Endodermal cell (in vitro differentiated cells): ENCODE data around the gene ZPR1. TPM values are rescaled to one million over a fixed set of nuclear protein-coding genes. Genes with fewer than 3 reads are reported as not detected.
A peak's percentile ranks its signal among the peaks of the same experiment; 100 is the strongest.

Experiments used
- DNase-seq: peaks from one replicate; pipeline ENCODE4 v3.0.0-alpha.2; 2017
- H3K27ac ChIP-seq: 2 replicates; pipeline ENCODE4 v1.5.1; 2013; ENCODE audit warnings: mild to moderate bottlenecking, low read depth, low read length, moderate library complexity
- H3K27me3 ChIP-seq: 2 replicates; pipeline ENCODE4 v1.6.1; 2013; ENCODE audit warnings: mild to moderate bottlenecking, low read length, moderate library complexity; ENCODE audit not compliant: insufficient read depth, control insufficient read depth, poor library complexity, severe bottlenecking
- H3K36me3 ChIP-seq: 2 replicates; pipeline ENCODE4 v1.7.0; 2013; ENCODE audit warnings: mild to moderate bottlenecking, low read length, moderate library complexity; ENCODE audit not compliant: control insufficient read depth, insufficient read depth
- H3K4me1 ChIP-seq: one replicate; pipeline ENCODE4 v1.7.0; 2013; ENCODE audit warnings: low read length; ENCODE audit not compliant: control insufficient read depth, insufficient read depth
- H3K4me3 ChIP-seq: 2 replicates; pipeline ENCODE4 v1.5.1; 2013; ENCODE audit warnings: mild to moderate bottlenecking, low read length, moderate library complexity
- H3K9ac ChIP-seq: 2 replicates; pipeline ENCODE4 v1.6.1; 2013; ENCODE audit warnings: mild to moderate bottlenecking, low read length, moderate library complexity; ENCODE audit not compliant: poor library complexity, severe bottlenecking; ENCODE audit errors: extremely low read depth
- H3K9me3 ChIP-seq: 2 replicates; pipeline ENCODE4 v1.6.1; 2013; ENCODE audit warnings: mild to moderate bottlenecking, low read length, moderate library complexity; ENCODE audit not compliant: control insufficient read depth
- H3K27ac Mint-ChIP-seq: 2 replicates; pipeline ENCODE4 v1.8.0; 2020; ENCODE audit warnings: mixed read lengths
- H3K27me3 Mint-ChIP-seq: 2 replicates; pipeline ENCODE4 v1.8.0; 2021; ENCODE audit warnings: mild to moderate bottlenecking, mixed read lengths; ENCODE audit not compliant: insufficient read depth
- H3K36me3 Mint-ChIP-seq: 2 replicates; pipeline ENCODE4 v1.8.0; 2020; ENCODE audit warnings: low read depth, mixed read lengths
- H3K4me1 Mint-ChIP-seq: 2 replicates; pipeline ENCODE4 v1.8.0; 2020; ENCODE audit warnings: mixed read lengths
- H3K4me3 Mint-ChIP-seq: 2 replicates; pipeline ENCODE4 v1.8.0; 2020; ENCODE audit warnings: mild to moderate bottlenecking, moderate library complexity, mixed read lengths
- H3K9me3 Mint-ChIP-seq: 2 replicates; pipeline ENCODE4 v1.8.0; 2020; ENCODE audit warnings: mild to moderate bottlenecking, mixed read lengths
- WGBS, 2 experiments: methylation state at CpG; one replicate each; pipeline versions ENCODE4 v1.1.5 to v1.1.7; 2013; ENCODE audit warnings: missing lambda C conversion rate in 2 of 2, mixed read lengths in 1 of 2; ENCODE audit not compliant: insufficient coverage in 1 of 2, insufficient read length in 1 of 2; 5-methylcytosine and 5-hydroxymethylcytosine counted together
- total RNA-seq, 2 donors: library from RNA; stranded (reverse); fragmentation: NEBNext Ultra II Directional in 1 of 2; extraction: Animal tissue kit (Norgen Biotek cat#: 25700) in 1 of 2; gene quantifications; 2 replicates in 1 of 2; 3 replicates in 1 of 2; pipeline ENCODE4 v1.2.1, GENCODE V29; 2021
- TF ChIP-seq, protein P1 (sequence below): fragments of 200-600 bp; sonication (generic); conservative IDR thresholded peaks from 2 replicates; pipeline ENCODE4 v1.5.0; 2021; ENCODE audit warnings: antibody characterized with exemption, mild to moderate bottlenecking

Gene ZPR1
- total RNA-seq, 2 donors from 2014 or later = 59.2 to 63.4 TPM

DNA sequence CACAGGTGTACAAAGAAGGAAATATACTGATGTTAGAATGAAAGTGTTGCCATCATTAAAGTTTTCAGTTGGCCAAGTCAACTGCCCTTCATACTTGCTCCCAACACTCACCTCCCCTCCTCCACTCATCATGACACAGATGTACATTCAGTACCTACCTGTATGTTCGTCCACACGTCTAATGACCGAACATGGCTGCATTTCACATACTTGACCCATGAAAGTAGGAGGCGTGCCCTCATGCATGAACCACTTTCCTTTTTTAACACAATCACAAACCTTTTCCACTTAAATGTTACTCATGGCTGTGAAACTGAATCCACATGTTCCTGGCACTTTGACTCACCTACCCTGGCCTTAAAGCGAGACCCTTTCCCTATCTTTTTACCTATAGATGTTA, 11.8 kb downstream of the ZPR1 start:
- H3K27me3 ChIP-seq = no peaks in the 10 kb centered on the region
- Mint-ChIP-seq H3K36me3 (peaks cover 44% of the 10 kb centered on the region), H3K27ac (no peak overlapping the region), H3K4me1 (peaks cover 18% of the 10 kb centered on the region), H3K27me3 (no peaks in the 10 kb centered on the region), H3K4me3 (no peak overlapping the region), H3K9me3 (no peaks in the 10 kb centered on the region)
- H3K27ac ChIP-seq = no peak overlapping the region
- DNase-seq = no peak
- TF ChIP-seq, protein P1, sequence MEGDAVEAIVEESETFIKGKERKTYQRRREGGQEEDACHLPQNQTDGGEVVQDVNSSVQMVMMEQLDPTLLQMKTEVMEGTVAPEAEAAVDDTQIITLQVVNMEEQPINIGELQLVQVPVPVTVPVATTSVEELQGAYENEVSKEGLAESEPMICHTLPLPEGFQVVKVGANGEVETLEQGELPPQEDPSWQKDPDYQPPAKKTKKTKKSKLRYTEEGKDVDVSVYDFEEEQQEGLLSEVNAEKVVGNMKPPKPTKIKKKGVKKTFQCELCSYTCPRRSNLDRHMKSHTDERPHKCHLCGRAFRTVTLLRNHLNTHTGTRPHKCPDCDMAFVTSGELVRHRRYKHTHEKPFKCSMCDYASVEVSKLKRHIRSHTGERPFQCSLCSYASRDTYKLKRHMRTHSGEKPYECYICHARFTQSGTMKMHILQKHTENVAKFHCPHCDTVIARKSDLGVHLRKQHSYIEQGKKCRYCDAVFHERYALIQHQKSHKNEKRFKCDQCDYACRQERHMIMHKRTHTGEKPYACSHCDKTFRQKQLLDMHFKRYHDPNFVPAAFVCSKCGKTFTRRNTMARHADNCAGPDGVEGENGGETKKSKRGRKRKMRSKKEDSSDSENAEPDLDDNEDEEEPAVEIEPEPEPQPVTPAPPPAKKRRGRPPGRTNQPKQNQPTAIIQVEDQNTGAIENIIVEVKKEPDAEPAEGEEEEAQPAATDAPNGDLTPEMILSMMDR = no peak
- H3K36me3 ChIP-seq = peaks cover 52% of the 10 kb centered on the region
- H3K9ac ChIP-seq = no peak overlapping the region
- no peaks in the 10 kb centered on the region for H3K9me3 ChIP-seq
- 80 to 95% methylated on average over 1 to 5 of the region's 5 CpGs for WGBS, 2 experiments
- no peak overlapping the region for H3K4me3 ChIP-seq
- no peaks in the 10 kb centered on the region for H3K4me1 ChIP-seq

GRCh38 chr11:116774661-116775060, 13.2 kb downstream of the ZPR1 start:
- H3K4me1 ChIP-seq = no peaks in the 10 kb centered on the region
- Mint-ChIP-seq H3K27ac (no peak overlapping the region), H3K4me1 (peaks cover 19% of the 10 kb centered on the region), H3K9me3 (no peaks in the 10 kb centered on the region), H3K4me3 (no peak overlapping the region), H3K36me3 (peaks cover 41% of the 10 kb centered on the region), H3K27me3 (no peaks in the 10 kb centered on the region)
- TF ChIP-seq, protein P1 = no peak
- H3K4me3 ChIP-seq = no peak overlapping the region
- no peaks in the 10 kb centered on the region for H3K9me3 ChIP-seq
- 86 to 89% methylated on average over 1 to 5 of the region's 5 CpGs for WGBS, 2 experiments
- H3K9ac ChIP-seq = no peak overlapping the region
- H3K36me3 ChIP-seq = peaks cover 42% of the 10 kb centered on the region
- DNase-seq = no peak
- H3K27ac ChIP-seq = no peak overlapping the region
- no peaks in the 10 kb centered on the region for H3K27me3 ChIP-seq

- Mint-ChIP-seq H3K4me1 (peaks cover 19% of the 10 kb centered on the region), H3K27ac (peak overlapping the region; percentile 99), H3K27me3 (no peaks in the 10 kb centered on the region), H3K36me3 (peaks cover 37% of the 10 kb centered on the region), H3K4me3 (peak overlapping the region; percentile 87), H3K9me3 (no peaks in the 10 kb centered on the region)
- Histone ChIP-seq H3K4me3 (peak overlapping the region; percentile 90), H3K36me3 (peaks cover 39% of the 10 kb centered on the region), H3K27me3 (no peaks in the 10 kb centered on the region), H3K27ac (no peak overlapping the region), H3K9me3 (no peaks in the 10 kb centered on the region), H3K9ac (no peak overlapping the region), H3K4me1 (no peaks in the 10 kb centered on the region)
- TF ChIP-seq, protein P1 = no peak
- DNase-seq = no peak
- WGBS, 2 experiments = 8 to 15% methylated on average over 7 to 24 of the region's 25 CpGs
Observed at GRCh38 chr11:116773203-116774097, 14.4 kb downstream of the ZPR1 start.
